NCI-H748 (cell line): Measurements from ENCODE around the gene RPA1.
"Not testable (repeated sequence)": the region's sequence is repeated elsewhere in the genome, so short reads cannot be mapped to it uniquely, and the experiment has no call there.

Experiments
- DNase-seq: peaks from one replicate; lab custom pipeline; 2025; ENCODE audit not compliant: unreplicated experiment; lab: John Stamatoyannopoulos, UW

RPA1 gene

GRCh38 chr17:1875597-1875996 lies 45.8 kb downstream of the RPA1 start:
- no peak for DNase-seq

DNA sequence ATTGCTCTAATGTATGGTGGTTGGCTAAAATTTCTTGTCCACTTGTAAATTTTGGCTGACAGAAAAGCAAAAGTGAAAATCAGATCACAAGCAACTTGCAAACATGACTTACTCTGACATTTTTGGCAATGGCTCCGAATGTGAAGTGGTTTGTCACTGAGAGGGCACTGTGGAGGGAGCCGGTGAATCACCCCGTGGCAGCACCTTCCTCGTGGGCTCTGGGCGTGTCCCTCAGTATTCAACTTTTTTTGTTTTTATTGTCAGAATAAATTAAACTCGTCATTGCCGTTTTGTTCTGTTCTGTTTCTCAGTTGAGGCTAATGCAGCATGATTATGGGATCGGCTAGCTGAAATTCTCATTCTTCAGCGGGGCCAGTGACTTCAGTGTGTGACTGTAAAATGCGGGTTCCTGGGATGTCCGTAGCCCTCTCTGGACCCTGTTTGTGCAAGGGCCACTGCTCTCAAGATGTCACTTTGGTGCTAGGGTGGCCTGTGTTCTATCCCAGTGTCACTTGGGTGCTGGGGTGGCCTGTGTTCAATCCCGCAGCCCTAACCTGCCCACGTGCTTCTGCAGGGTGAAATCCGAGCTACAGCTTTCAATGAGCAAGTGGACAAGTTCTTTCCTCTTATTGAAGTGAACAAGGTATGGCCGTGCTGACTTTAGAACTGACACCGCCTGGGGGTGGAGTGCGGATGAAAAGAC lies 48.8 kb downstream of the RPA1 start:
- DNase-seq, result no peak

DNA sequence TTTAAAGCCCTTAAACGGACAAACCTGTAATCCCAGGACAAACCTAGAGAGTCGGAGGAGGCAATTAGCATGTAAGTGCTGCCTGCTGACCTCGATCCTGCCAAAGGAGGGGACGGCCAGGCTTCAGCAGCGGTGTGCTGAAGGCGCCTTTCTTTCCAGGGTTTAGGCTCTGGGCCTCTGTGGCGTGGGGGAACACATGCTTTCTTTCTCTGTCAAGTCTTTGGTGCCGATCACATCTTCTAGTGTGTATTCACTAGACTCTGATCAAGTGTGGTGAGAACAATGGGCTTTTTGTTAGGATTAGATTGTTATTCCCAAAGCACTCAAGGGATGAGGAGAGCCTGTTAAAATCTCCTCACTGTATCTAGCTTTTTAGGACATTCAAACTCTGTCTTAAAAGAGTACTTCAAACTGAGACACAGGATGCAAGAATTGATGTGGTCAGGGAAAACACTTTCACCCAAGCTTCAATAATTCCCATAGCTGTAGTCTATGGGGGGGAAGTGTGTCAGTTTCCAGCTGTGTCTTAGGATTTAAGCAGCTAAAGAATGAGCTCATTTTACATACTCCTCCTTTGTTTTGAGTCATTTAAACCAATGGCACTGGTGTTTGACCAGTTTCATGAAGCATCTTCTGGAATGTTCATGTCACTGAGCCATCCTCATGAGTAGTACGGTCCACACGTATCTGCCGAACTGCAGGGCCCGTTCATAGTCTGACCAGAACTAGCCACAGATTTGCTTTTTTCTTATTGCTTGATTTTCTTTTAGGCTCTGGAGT lies 51.2 kb downstream of the RPA1 start:
- no peak for DNase-seq

DNA sequence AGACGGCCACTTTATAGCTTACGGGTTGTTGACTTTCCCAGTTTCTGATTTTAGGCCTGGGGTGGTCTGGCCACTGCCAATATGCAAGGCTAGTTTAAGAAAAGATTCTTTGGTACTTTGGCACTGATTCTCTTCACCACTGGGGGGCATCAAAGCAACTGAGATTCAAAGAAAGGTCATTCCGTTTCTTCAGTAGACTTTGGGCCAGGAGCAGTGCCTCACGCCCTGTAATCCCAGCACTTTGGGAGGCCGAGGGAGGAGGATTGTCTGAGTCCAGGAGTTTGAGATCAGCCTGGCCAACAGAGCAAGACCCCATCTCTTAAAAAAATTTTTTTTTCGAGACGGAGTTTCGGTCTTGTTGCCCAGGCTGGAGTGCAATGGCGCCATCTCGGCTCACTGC lies 53.0 kb downstream of the RPA1 start:
- DNase-seq, result peak; percentile 55

DNA sequence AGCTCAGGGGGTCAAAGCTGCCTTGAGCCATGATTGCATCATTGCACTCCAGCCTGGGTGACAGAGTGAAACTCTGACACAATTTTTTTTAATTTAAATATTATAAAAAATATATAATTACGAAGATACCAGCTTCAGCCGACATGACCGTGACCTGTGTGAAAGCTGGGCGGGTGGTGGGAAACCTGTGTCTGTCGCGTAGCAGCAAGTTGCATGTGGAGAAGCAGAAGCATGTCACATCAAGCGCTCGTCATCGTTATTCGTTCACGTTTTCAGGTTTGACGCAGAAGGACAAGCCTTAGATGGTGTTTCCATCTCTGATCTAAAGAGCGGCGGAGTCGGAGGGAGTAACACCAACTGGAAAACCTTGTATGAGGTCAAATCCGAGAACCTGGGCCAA lies 53.7 kb downstream of the RPA1 start:
- no peak for DNase-seq

DNA sequence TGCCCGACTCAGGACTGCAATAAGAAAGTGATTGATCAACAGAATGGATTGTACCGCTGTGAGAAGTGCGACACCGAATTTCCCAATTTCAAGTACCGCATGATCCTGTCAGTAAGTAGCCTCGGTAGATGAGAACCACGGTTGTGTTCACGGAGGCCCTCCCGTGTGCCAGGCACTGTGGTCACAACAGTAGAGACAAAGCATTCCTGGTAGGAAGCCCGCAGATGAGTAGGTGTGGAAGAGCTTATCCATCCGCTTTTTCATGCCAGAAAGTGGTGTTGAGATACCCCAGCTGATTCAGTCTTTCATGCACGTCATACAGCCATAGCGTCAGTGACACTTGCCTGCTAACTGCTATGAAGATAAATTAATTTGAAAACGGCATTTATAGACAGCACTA lies 58.9 kb downstream of the RPA1 start:
- no peak for DNase-seq

GRCh38 chr17:1890758-1891450 lies 61.1 kb downstream of the RPA1 start:
- DNase-seq, result no peak

GRCh38 chr17:1894753-1895339 lies 65.0 kb downstream of the RPA1 start:
- DNase-seq, result no peak

DNA sequence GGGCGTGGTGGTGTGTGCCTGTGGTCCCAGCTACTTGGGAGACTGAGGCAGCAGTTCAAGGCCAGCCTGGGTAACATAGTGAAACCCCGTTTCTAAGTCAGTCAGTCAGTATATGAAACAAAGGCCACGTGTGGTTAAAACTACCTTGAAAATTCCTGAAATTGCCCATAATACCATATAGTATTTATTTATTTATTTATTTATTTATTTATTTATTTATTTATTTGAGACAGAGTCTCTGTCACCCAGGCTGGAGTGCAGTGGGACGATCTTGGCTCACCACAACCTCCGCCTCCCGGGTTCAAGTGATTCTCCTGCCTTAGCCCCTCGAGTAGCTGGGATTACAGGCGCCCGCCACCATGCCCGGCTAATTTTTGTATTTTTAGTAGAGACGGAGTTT lies 65.7 kb downstream of the RPA1 start:
- not testable (repeated sequence) for DNase-seq

- DNase-seq, result peak; percentile 52
Measured at GRCh38 chr17:1896243-1897104, 66.7 kb downstream of the RPA1 start.

DNA sequence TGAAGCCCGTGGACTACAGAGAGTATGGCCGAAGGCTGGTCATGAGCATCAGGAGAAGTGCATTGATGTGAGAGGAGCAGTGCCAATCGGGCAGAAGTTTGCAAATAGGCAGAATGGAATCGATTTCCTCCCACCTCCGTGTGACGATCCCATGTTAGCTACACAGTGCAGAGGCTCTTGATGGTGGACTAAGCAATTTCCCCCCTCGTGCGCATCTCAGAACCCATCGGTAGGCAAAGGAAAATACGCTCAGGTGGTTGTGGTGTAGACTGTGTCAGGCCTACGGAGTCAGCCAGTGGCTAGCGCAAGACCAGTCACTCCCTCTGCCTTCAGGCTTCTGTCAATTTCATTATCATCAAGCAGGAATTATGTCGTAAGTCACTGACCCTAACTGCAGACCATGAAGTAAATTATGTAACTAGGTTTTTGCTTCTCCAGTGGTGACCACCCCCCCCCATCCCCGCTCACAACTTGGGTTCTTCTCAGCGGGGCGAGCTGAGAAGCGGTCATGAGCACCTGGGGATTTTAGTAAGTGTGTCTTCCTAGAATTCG lies 67.4 kb downstream of the RPA1 start:
- DNase-seq, result no peak

GRCh38 chr17:1898332-1898731 lies 68.5 kb downstream of the RPA1 start:
- DNase-seq, result peak; percentile 46

DNA sequence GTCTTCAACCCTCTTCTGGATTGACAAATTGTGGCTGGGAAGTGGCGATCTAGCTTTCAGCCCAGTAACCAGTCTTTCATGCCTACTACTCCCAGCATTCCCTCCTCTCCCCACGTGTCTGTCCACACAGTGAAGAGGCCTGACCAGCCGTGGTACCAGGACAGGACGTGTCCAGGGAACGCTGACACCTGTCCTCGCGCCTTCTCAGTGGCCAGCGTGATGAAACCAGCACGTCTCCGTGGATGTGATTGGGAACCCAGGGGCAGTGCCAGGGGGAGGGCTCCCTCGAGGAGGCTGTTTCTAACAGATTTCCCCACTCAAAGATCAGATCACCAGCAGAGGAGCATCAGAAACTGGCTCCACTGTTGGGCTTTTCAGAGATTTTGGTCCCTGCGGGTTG lies 69.1 kb downstream of the RPA1 start:
- DNase-seq, result no peak

DNA sequence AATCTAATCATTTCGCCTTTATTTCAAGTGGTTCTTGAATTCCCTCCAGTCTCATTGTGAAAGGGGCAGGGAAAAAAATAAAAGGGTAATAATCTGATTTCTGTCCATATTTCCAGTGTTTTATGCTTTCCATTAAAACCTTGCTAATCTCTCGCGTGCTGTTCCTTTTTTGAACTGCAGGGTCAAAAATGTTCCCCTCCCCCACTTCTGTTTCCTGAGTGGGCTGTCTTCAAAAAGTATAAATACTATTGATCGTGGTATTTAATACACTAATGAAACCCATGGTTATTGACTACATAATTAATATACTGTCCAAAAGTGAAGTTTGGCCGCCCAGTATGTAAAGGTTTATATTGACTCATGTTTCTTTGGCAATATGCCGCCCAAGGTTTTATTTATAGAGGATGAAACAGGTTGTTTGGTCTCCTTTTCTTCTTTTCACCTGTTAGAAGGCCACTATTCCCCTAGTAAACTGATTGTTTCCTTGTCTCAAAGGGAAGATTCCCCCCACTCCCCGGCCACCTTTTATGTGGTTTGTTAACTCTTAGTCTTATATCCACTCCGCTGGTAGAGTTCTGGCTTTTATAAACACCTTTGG lies 69.7 kb downstream of the RPA1 start:
- DNase-seq, result no peak

- peak; percentile 49 for DNase-seq
Measured at GRCh38 chr17:1904273-1905182, 74.7 kb downstream of the RPA1 start.

DNA sequence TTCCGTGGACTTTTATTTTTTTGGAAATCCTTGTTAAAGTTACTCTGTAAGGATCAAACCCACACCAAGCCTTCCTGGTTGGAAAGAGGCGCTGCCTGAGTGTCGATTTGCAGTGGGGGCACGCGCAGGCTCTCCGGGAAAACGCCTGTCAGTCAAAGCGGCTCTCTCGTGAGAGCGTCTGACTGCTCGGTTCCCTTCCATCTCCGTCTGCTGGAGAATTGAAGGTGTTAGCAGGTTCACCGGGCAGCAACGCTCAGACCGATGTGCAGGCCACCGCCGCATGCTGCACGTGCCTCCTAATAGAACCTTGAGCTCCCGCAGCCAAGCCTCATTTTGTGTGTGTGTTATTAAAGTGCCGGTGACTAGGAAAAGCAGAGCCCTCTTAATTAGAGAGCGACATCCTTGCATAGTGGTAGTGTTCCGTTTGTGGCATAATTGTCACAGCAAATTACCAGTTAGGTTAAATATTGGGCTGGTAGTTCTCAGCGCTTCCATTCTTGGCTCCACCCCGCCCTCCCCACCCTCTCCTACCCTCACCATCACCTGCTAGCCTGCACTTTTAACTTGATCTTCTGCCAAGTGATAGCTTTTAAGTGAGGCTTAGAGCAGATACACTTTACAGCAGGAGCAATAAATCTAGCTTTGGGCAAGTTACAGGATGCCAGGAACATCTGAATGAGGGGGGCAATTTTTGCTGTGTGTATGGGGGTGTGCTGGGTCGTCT lies 75.5 kb downstream of the RPA1 start:
- DNase-seq, result peak; percentile 97

DNA sequence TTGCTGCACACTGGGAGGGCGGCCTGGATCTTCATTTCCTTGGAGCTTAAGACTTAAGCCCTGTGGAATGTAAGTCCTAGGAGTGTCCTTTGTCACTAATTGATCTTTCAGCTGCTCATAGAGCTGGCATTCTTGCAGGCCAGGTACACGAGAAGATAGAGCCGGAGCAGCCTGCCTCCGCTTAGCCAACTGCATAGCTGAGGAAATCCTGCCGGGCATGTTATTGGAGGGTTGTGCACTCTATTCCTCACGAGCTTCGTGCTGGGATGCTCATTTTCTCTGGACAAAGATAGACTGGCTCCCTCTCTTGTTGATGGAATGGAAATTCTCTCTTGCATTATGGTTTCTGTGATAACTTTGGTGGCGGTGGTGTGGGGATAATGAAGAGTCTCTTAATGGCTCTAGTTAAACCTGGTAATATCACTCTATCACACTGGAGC lies 76.9 kb downstream of the RPA1 start:
- DNase-seq, result no peak

- DNase-seq, result no peak
Measured at GRCh38 chr17:1907216-1907631, 77.4 kb downstream of the RPA1 start.
